CD1c-positive myeloid dendritic cell (primary cell): ENCODE results near the gene ZNF329.

Experiments
- DNase-seq: peaks from one replicate; pipeline ENCODE4 v3.0.0-alpha.2; 2016; ENCODE audit errors: extremely low spot score

ZNF329 gene

DNA sequence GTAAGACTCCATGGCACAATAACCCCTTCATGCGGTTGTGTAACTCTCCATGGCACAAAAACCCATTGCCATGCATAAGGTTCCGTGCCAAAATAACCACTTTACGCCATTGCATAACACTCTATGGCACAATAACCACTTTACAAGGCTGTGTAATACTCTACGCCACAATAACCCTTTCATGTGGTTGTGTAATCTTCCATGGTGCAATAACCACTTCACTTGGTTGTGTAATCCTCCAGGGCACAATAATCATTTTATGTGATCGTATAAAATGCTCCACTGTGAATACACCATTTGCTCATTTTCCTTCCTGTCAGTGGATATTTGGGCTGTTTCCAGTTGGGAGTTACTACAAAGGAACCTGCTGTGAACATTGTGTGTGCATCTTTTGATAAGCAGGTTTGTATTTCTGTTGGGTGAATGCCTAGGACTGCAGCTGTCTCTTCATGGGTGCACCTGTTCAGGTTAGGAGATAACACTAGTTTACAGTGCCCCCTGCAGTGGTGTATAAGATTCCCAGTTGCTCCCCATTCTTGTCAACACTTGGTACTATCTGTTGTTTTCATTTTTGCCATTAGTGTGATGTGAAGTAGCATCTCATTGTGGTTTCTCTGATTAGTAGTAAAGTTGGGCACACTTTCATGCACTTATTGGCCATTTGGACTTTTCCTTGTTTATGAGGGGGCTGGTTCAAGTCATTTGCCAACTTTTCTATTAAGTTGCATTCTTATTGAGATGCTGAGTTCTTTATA lies 31.4 kb downstream of the ZNF329 start:
- no peak for DNase-seq

DNA sequence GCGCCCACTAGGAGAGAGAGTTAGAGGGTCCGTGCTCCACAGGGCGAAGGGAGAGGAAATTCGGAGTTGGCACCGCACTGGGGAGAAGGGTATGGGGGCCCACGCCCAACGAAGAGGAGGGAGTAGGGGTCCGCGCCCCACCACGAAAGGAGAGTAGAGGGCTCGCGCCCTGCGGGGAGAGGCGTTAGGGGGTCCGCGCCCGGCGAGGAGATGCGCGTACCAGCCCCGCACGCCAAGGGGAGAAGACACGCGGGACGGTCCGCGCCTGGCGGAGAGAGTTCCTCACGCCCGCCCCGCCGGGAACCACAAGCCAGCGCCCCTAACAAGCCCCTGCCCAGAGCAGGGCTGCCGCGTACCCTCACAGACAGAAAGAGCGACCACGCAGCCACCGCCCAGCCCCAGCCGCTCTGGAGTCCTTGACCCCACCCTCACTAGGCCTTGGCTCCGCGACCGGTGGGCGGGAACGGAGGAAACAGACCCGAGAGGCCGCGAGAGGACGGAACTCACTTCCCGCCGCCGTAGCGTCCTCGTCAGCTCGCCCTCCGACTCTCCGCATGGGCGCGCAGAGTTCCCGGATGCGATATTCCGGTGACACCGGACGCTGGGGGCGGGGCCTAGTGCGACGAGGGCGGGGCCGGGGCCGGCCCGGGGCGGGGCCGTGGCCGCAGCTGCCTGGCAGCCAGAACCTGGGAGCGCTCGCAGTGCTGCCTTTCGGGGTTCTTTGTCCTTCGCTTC lies 32.6 kb downstream of the ZNF329 start:
- no peak for DNase-seq

DNA sequence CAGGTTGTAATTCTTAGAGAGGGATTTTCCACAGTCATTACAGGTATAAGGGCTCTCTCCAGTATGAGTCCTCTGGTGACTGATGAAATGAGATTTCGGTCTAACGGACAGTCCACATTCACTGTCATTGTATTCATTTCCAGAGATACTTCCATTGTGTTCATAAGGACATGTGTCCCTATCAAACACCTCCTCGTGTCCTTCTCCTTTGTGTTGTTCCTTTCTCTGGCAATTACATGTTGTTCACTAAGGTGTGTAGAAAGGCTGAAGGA lies 42.1 kb downstream of the ZNF329 start:
- DNase-seq = no peak

DNA sequence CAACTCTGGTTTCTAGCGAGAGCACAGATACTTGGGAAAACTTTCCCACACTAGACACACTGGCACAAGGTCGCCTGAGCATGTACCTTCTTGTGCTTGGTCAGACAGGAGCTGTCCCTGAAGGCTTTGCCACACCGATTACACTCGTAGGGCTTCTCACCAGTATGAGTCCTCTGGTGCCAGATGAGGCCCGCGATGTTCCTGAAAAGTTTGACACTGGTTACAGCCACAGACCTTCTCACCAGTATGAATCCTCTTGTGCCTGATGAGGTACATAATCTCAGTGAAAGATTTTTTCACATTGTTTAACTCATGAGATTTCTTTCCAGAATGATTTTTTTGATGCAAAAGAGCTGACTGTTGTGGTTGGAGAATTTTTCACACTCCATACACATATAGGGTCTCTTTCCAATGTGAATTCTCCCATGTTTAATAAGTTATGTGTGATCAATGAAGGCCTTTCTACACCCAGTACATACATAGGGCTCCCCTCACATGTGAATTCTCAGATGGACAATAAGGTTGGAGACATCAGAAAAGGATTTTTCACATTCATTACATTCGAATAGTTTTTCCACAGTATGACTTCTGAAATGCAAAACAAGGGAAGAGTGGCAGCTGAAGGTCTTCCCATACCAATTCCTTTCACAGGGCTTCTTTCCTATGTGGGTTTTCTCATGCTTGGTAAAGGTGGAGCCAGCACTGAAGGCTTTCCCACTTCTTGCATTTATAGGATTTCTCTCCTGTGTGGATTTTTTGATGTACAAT lies 42.6 kb downstream of the ZNF329 start:
- no peak for DNase-seq

DNA sequence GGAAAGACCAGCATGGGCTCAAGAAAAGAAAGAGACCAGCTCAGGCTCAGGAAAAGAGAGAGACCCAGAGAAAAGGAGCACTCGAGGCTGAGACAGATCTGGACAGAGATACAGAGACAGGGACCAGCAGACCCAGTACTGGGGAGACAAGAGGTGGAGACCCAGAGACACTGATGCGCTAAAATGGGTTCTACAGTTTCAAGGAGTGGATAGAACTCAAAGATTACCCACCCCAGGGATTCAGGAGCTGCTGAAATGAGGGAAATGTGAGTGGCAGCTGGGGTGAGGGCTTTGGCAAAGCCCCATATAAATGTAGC lies 51.9 kb downstream of the ZNF329 start:
- DNase-seq = peak; percentile 2

DNA sequence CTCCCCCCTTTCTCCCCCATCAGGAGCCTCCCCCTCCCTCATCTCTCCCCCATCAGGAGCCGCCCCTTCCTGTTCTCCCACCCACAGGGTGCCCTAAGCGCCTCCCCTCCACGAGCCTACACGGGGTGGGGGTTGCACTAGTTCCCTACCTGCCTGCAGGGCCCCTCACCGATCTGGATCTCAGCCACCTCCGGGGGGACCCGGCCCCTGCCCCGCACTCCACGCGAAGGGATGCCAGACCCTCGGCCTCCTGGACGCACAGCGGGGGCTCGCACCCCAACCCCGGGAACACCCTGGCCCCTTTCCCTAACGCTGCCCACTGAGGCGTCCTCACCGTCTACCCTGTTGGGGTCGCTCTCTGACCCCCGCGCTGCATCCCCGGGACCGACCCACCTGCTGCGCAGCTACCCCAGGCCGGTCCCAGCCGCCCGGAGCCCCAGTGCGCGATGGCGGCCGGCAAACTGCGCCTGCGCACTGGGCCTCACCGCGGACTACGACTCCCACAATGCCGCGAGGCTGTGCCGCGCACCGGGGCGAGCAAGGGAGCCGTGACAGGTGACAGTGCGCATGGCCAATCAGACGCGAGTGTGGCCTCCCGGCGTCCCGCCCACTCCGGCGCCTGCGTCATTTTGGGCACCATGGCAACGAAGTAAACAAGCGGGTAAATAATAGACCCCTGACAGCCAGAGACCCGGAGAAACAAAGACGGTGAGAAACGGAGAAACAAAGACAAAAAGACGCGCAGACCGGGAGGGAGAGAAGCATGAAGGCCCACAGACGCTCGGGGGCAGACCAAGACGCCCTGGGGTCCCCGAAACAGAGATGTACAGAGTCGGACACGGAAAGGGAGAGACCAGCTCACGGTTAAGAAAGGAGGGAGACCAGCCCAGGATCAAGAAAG lies 52.6 kb downstream of the ZNF329 start, which contains the start of gene ZSCAN18:
Gene ZSCAN18, minus strand, starts transcription at position 451 of the 901 bp plus-strand sequence. CDS start 7,964 bp downstream, outside the sequence.
- DNase-seq = peak; percentile 98

DNA sequence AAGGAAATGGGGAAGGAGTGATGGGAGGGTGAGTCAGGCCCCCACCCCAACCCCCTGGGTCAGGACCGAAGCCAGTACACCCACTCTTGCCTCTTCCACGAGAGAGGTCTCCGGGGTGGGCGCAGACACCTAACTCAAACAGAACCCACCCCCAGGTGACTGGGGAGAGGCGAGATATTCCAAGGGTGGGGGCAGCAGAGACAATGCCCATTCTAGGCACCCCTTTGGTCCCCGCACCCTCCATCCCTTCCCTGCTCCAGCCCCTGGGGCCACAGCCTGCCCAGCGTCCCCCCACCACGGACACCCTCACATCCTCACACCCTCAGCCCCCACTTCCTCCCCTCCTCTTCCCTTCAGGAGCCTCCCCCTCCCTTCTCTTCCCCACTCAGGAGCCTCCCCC lies 53.2 kb downstream of the ZNF329 start:
- no peak for DNase-seq

DNA sequence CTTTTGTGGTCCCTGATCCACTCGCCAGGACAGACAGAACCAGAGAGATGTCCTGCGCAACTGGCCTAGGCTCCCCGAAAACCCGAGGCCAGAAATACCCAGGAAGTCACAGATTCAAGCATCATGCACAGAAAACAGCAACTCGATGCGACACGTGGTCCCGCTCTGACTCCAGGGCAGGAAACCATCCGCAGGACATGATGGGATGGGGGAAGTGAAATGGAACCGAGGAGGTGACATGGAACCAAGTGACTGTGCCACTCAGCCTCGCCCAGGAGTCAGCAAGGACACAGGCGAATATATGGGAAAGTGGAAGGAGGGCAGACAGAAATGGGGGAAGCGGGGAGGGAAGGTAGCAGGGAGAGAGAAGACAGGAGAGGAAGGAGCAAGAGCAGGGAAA lies 53.7 kb downstream of the ZNF329 start:
- no peak for DNase-seq

DNA sequence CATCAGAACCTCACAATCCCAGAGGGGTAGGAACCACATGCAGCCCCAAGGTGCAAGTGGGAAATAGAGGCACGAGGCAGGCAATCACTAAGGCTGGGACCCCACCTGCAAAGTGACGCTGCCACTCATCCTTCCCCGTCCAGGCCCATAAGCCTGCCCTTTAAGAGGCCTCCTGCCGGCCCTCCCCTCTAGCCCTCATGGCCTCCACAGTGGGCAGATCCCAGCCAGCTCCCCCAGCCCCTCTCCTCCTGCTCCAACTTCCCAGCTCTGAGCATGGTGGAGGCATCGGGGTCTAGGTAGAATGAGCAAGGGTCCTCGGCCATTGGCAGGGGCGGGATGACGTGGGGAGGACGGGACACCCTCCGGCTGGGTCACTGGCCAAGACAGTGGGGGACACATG lies 55.3 kb downstream of the ZNF329 start:
- DNase-seq = no peak

DNA sequence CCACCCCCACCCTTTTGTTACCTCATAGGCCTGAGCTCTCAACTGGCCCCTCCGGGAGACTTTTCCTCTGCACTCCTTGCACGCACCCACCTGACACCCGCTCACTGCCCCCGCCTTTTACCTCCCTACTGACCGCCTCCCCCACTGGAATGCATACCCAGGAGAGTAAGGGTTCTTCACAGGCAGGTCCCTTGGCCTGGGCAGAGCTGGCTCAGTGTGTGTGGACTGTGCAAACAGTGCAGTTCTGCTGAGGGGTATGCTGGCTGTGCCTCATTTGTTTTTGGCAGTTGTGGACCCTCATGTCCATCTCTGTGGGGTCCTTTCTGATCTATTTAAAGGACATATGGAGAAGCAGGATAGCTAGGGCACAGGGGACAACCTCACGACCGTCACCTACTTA lies 57.5 kb downstream of the ZNF329 start:
- DNase-seq = no peak

DNA sequence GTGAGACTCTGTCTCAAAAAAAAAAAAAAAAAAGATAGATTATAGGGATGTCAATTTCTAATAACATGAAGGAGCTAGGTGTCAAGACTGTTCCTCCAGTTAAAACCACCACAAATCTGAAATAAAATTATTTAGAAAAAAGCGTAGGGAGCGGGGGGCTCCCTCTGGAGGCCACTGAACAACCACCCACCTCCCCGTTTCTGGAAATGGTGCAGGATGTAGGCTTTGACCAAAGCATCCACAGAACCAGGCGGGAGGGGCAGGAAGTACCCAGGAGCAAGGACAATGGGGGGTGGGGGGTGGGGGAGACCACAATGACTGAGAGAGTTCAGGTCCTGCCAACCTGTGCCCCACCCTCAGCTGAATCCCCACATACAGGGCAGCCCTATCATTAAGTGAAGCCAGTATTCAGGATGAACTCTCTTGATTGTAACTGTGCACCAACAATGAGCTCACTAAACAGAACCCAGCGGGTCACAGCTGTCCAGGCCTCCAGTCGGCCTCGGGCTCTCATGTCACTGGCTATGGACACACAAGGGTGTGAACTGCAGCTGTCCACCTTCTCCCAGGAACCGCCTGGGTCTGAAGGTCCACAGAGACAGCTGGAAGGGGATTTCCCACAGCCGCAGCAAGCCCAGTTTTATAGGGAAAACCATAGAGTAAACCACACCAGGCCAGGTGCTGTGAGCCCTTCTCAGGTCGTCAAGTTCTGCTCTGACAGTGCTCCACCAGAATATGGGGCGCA lies 59.2 kb downstream of the ZNF329 start:
- DNase-seq = no peak

DNA sequence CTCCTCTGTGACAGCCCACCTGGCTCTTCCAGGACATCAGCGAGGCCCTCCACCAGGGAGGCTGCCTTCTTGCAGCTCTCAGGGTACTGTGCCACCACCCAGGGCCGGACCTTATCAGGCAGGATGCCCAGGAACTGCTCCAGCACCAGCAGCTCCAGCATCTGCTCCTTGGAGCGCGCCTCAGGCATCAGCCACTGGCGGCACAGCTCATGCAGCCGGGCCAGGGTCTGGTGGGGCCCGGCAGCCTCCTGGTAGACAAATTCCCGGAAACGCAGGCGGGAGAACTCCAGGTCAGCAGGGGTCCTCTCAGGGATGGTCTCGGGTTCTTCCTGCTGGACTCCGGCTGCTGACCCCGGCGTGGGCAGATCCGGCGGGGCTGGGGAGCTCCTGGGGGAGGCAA lies 60.7 kb downstream of the ZNF329 start:
- DNase-seq = no peak

DNA sequence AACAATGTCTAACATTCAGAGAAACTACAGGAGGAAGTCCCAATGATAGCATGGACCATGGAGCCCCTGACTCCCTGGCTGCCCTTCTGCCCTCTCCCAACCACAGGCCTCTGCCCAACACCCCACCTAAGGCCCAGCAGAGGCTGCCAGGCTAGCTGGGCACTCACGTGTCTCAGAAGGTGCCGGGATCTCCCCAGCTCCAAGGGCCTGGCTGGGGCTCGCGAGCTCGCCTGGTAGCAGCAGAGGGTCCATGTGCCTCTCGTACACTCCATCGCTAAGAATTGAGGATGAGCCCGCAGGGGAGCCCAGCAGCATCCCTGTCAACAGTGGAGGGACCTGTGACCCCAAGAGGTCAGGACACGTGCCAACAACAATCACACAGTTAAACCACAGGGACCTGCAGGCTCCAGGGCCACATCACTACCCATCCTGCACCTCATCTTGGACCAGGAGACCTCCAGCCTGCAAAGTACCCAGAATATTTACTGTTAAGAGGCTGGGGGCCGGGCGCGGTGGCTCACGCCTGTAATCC lies 62.0 kb downstream of the ZNF329 start:
- no peak for DNase-seq

DNA sequence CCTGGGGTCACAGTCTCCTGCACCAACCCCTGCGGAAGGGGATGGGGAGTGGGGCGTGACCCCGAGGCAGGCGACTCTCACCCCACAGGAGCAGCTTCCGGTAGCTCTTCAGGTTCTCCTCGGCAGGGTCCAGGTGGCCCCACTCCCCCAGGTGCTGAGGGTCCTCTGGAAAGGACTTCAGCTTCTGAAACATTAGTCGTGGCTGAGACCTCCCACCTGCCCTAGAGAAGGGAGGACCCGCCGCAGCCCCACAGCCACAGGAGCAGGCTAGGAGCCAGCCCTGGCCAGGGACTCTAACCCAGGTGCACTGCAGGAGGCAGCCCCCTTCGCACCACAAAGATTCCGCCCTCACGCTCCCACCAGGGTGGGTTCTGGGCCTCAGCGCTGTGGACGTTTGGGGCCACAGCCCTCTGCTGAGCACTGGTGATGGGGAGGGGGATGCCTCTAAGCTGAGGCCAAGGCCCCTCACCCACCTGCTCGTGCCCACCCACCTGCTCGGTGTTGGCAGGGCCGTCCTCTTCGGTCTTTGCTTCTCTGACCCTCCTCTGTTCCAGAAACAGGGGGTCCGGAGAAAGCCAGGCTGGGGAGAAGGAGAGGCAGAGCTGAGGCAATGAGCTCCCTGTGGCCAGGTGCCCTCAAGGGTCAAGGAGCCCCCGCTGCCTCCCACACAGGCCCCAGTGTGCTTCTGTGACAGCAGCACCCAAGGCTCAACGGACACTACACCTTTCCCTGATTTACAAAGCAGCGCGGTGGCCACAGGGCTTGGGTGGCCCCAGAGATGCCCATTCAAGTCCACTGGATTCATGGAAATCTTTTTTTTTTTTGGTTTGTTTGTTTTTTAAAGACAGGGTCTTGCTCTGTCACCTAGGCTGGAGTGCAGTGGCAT lies 63.5 kb downstream of the ZNF329 start:
- no peak for DNase-seq

DNA sequence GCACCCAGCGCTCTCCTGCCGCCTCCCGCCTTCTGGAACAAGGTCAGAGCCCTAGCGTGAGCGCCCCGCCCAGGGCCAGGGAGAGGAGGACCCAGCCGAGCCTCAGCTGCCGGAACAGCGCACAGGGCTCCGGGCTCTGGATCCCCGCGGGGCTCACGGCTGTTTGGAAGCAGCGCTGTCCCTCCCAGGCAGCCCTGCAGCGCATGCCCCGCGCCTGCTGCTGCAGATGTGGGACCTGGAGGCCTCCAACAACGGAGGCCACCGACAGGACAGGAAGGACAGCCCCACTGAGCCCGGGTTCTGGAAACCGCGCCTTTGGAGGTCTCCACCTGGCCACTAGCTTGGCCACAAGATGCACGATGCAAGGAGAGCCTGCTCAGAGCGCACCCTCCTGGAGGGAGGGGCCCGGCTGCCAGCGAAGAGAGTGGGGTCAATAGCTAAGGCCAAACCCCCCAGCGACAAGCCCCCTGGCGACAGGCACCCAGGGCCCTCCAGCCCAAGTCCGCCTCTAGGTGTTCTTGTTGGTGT lies 65.2 kb downstream of the ZNF329 start:
- no peak for DNase-seq

DNA sequence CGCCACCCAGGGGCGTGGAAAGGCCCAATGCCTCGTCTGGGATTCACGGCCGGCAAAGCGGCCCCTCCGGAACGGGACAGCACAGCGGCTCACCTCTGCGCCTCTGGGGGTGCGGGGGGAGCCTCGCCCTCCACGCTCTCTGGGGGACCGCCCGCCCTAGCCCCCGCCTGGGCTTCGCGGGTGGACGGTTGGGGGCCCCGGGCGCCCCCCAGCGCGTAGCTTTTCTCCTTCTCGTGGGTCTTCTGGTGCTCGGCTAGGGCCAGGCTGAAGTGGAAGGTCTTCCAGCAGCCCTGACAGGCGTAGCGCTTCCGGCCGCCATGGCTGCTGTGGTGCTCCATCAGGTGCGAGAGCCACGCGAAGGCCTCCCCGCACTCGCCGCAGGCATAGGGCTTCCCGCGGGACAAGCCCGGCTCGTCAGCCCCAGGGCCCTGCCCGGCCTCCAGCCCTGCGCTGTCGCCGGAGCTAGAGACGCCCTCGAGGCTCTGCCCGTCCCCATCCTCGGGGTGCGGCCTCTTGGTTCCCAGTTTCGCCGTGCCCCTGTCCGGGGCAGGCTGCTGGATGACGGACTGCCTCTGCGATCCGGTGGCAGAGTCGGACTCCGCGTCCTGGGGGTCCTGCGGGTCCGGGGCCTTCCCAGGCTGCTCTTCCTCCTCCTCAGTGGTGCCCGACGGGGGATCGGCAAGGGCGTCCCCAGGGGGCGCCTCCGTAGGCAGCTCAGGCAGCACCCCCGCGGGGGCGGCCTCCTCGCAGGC lies 65.8 kb downstream of the ZNF329 start:
- DNase-seq = no peak

DNA sequence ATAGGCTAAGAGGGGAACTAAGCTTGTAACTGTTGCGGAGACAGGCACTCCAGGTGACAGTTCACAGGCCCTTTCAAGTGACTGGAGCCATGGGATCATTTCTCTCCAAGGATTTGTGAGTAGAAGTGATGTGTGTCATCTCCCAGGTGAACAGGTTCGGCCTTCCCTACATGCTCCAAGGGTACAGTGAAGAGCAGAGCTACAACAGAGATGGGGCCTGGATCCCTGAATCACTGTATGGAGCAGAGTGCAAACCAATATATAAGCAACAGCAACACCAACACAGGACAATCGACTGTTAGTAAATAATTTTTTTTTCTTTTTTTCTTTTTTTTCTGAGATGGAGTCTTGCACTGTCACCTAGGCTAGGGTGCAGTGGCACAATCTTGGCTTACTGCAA lies 67.6 kb downstream of the ZNF329 start:
- DNase-seq = no peak

DNA sequence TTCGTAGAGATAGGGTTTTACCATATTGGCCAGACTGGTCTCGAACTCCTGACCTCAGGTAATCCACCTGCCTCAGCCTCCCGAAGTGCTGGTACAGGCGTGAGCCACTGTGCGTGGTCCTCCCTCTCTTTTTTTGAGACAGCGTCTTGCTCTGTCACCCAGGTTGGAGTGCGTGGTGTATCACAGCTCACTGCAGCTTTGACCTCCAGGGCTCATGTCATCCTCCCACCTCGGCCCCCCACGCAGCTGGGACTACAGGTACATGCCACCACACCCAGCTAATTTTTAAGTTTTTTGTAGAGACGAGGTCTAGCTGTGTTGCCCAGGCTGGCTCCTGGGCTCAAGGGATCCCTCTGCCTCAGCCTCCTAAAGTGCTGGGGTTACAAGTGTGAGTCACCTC lies 70.8 kb downstream of the ZNF329 start:
- DNase-seq = no peak
